PC-9 (cell line): ENCODE data around the gene NECTIN1. TPM values are rescaled to one million over a fixed set of nuclear protein-coding genes. Genes with fewer than 3 reads are reported as not detected.

ENCODE experiments used
- BruUV-seq: library from RNA; stranded (reverse); fragments of 400-500 nt; replicated peaks from 2 replicates; lab custom pipeline; 2021; lab: Mats Ljungman, UMichigan
- CTCF ChIA-PET: fragments of 300-600 bp; sonication (Branson Sonifier 250); formaldehyde crosslinking; loops from one replicate; lab custom pipeline; 2022; ENCODE audit warnings: antibody characterized with exemption; lab: Charles Lee
- POLR2A ChIA-PET: fragments of 300-600 bp; sonication (Branson Sonifier 250); formaldehyde crosslinking; loops from one replicate; lab custom pipeline; 2022; ENCODE audit warnings: antibody characterized with exemption; ENCODE audit not compliant: unreplicated experiment; lab: Charles Lee
- DNase-seq, 2 experiments: peaks; one replicate each; pipeline versions ENCODE4 v3.0.0 to v3.0.0-alpha.2; 2015 to 2022; ENCODE audit warnings: mixed read lengths in 1 of 2
- H2AFZ ChIP-seq: fragments of 200-600 bp; sonication (generic); 2 replicates; pipeline ENCODE4 v1.8.1; 2017; ENCODE audit warnings: antibody characterized with exemption
- H3F3A ChIP-seq: fragments of 200-600 bp; sonication (generic); 2 replicates; pipeline ENCODE4 v1.8.1; 2017; ENCODE audit warnings: antibody characterized with exemption, mild to moderate bottlenecking, low read depth; ENCODE audit not compliant: insufficient read depth
- H3K27ac ChIP-seq: fragments of 200-600 bp; sonication (generic); 2 replicates; pipeline ENCODE4 v1.6.1; 2016; ENCODE audit warnings: mixed run types
- H3K27me3 ChIP-seq: fragments of 200-600 bp; sonication (generic); 2 replicates; pipeline ENCODE4 v1.6.1; 2016; ENCODE audit warnings: low read depth, mixed run types; ENCODE audit not compliant: insufficient read depth
- H3K36me3 ChIP-seq: fragments of 200-600 bp; sonication (generic); 2 replicates; pipeline ENCODE4 v1.6.1; 2016; ENCODE audit warnings: low read depth, mixed run types
- H3K4me1 ChIP-seq: fragments of 200-600 bp; sonication (generic); replicated peaks from 2 replicates; pipeline ENCODE4 v1.6.1; 2016; ENCODE audit warnings: mixed run types; ENCODE audit not compliant: insufficient read depth
- H3K4me2 ChIP-seq: fragments of 200-600 bp; sonication (generic); 2 replicates; pipeline ENCODE4 v1.6.1; 2017; ENCODE audit warnings: mixed run types
- H3K4me3 ChIP-seq: fragments of 200-600 bp; sonication (generic); 2 replicates; pipeline ENCODE4 v1.6.1; 2016; ENCODE audit warnings: mixed run types
- H3K79me2 ChIP-seq: fragments of 200-600 bp; sonication (generic); 2 replicates; pipeline ENCODE4 v1.6.1; 2017; ENCODE audit warnings: low read depth, mixed run types
- H3K9me2 ChIP-seq: fragments of 200-600 bp; sonication (generic); 2 replicates; pipeline ENCODE4 v1.8.1; 2017; ENCODE audit warnings: mild to moderate bottlenecking; ENCODE audit not compliant: insufficient read depth
- H3K9me3 ChIP-seq: fragments of 200-600 bp; sonication (generic); 2 replicates; pipeline ENCODE4 v1.8.1; 2016; ENCODE audit warnings: low read depth; ENCODE audit not compliant: insufficient read depth
- H4K20me1 ChIP-seq: fragments of 200-600 bp; sonication (generic); 2 replicates; pipeline ENCODE4 v1.8.1; 2017; ENCODE audit not compliant: insufficient read depth
- CTCF ChIP-seq: fragments of 200-600 bp; sonication (generic); conservative IDR thresholded peaks from 2 replicates; pipeline ENCODE4 v1.6.1; 2017; ENCODE audit warnings: mixed run types, antibody characterized with exemption, mild to moderate bottlenecking, moderate library complexity
- EZH2 ChIP-seq: fragments of 200-600 bp; sonication (generic); IDR thresholded peaks from 2 replicates; pipeline ENCODE4 v1.8.0; 2017; ENCODE audit warnings: antibody characterized with exemption, low read depth
- intact Hi-C: fragments of 100-400 bp; cut with micrococcal nuclease; formaldehyde crosslinking; loops from one replicate; pipeline ENCODE4 v1.10.0; 2022; ENCODE audit not compliant: unreplicated experiment
- total RNA-seq: library from RNA; stranded (reverse); gene quantifications from 2 replicates; pipeline ENCODE4 v1.2.3, GENCODE V29; 2021

Gene NECTIN1
- total RNA-seq, 1 experiment from 2014 or later, result 17.6 TPM

- Histone ChIP-seq H3K27ac (no peak overlapping the region), H3K79me2 (no peaks in the 10 kb centered on the region), H3K4me2 (no peak overlapping the region), H3K9me3 (no peaks in the 10 kb centered on the region), H3K9me2 (no peaks in the 10 kb centered on the region), H2AFZ (no peak overlapping the region), H3K36me3 (no peaks in the 10 kb centered on the region), H3F3A (no peaks in the 10 kb centered on the region), H3K27me3 (0 out of 2 replicates have a peak, but pooled peaks cover 19% of the 10 kb centered on the region), H4K20me1 (no peaks in the 10 kb centered on the region), H3K4me3 (no peak overlapping the region), H3K4me1 (no peaks in the 10 kb centered on the region)
- POLR2A ChIA-PET, result interaction anchor here (0.6 kb wide), 2 partner anchors 30 to 484 kb away, joined by 6 to 7 read pairs; no protein-coding TSS in a partner anchor
- no peak for DNase-seq
- CTCF ChIA-PET, result interaction anchor here (0.5 to 1.1 kb wide), 3 partner anchors 11 to 145 kb away, joined by 3 read pairs; no protein-coding TSS in a partner anchor
- TF ChIP-seq CTCF (no peak), EZH2 (no peak)
- BruUV-seq, result no TSS peak
- intact Hi-C loops, result no loop called here
Measured at GRCh38 chr11:119625206-119625978, 103.6 kb downstream of the NECTIN1 start.

DNA sequence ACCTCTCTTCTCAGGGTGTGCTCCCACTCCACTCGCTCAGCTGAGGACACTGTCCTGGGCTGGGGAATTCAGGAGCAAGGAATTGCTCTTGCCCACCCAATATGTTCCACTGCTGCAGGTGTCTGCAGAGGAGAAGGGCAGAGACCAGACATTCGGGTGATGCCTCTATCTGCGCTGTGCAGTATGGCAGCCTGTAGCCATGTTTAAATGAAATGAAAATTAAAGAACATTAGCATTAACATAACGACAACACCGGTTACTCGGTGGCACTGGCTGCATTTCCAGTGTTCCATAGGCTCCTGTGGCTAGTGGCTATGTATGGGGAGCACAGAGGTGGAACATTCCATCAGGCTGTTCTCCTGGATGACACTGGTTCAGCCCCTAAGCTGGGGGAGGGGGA lies 104.4 kb downstream of the NECTIN1 start:
- POLR2A ChIA-PET, result no interaction called here
- Histone ChIP-seq H3K4me3 (no peak overlapping the region), H3K79me2 (no peaks in the 10 kb centered on the region), H3K4me2 (no peak overlapping the region), H3K9me2 (no peaks in the 10 kb centered on the region), H3F3A (no peaks in the 10 kb centered on the region), H3K36me3 (no peaks in the 10 kb centered on the region), H3K27me3 (0 out of 2 replicates have a peak, but pooled peaks cover 15% of the 10 kb centered on the region), H4K20me1 (no peaks in the 10 kb centered on the region), H3K4me1 (no peaks in the 10 kb centered on the region), H2AFZ (no peak overlapping the region), H3K27ac (no peak overlapping the region), H3K9me3 (no peaks in the 10 kb centered on the region)
- no TSS peak for BruUV-seq
- CTCF ChIA-PET, result interaction anchor here (0.5 to 1.1 kb wide), 3 partner anchors 10 to 144 kb away, joined by 3 read pairs; no protein-coding TSS in a partner anchor
- intact Hi-C loops, result no loop called here
- DNase-seq, result no peak
- TF ChIP-seq CTCF, result no peak
- TF ChIP-seq EZH2, result no peak

DNA sequence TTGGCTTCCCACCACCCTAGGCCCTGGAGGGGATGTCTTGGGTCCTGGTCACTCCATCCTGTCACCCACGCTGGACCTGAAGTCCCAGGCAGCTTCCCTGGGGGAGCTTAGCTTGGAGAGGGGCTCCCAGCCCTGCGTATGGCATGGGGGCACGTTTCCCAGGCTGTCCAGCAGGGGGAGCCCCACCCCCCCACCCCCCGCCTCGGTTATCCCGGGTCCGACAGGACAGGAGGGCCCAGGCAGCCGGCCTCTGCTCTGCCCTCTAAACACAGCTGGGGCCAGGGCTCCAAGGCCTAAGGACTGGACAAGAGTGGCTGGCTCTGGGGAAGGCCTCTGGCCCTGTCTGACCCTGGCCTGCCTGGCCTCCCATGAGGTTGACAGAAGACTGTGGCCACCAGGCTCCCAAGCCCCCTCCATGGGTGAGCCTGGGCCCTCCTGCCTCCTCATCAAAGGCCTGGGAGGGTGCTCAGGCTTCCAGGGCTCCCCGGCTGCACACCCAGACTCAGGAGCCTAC lies 104.8 kb downstream of the NECTIN1 start:
- Histone ChIP-seq H2AFZ (no peak overlapping the region), H3K4me3 (no peak overlapping the region), H3K9me2 (no peaks in the 10 kb centered on the region), H3K4me2 (no peak overlapping the region), H3K36me3 (no peaks in the 10 kb centered on the region), H3K79me2 (no peaks in the 10 kb centered on the region), H3K27ac (no peak overlapping the region), H3K9me3 (no peaks in the 10 kb centered on the region), H3K4me1 (no peaks in the 10 kb centered on the region), H3F3A (no peaks in the 10 kb centered on the region), H4K20me1 (no peaks in the 10 kb centered on the region), H3K27me3 (0 out of 2 replicates have a peak, but pooled peaks cover 15% of the 10 kb centered on the region)
- no TSS peak for BruUV-seq
- DNase-seq, result no peak
- CTCF ChIA-PET, result interaction anchor here (0.6 kb wide), 2 partner anchors 34 to 144 kb away, joined by 3 read pairs; no protein-coding TSS in a partner anchor
- intact Hi-C loops, result no loop called here
- TF ChIP-seq EZH2 (no peak), CTCF (peak; percentile 73)
- POLR2A ChIA-PET, result no interaction called here
